ENCODE data around the gene CAPN2. TPM values are rescaled to one million over a fixed set of nuclear protein-coding genes. Genes with fewer than 3 reads are reported as not detected.

CAPN2 gene
- total RNA-seq, 4 donors from 2014 or later: 33.6 to 87.6 (median 44.0) TPM

DNA sequence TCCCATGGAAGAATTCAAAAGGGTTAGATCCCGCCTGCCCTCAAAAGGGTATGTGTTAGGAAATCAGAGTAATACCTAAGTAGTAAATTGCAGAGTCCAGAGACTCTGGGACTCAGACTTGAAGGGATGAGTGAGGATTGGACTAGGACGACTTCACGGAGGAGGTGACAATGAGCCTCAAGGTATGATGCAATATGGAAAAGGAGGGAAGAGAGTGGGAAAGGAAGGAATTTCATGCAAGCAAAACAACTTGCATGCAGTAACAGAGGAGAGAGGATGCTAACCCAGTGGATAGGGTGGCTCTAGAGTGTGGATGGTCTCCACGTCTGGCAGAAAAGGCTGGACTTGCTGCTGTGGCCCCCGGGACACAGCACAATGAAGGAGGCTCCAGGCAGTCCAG, 4.8 kb downstream of the CAPN2 start:
- WGBS: 90% methylated on average over 5 of the region's 5 CpGs
- Histone ChIP-seq H3K4me3 (no peak overlapping the region), H3K9me3 (no peaks in the 10 kb centered on the region), H3K27ac (no peak overlapping the region), H3K4me1 (peaks cover 72% of the 10 kb centered on the region), H3K36me3 (peaks cover 32% of the 10 kb centered on the region), H3K27me3 (no peaks in the 10 kb centered on the region)
- DNase-seq (ENCODE audit: low spot score in 2 of 2): no peak
- TF ChIP-seq EP300 (IDR thresholded peaks at IDR 0.05): no peak
- TF ChIP-seq POLR2A (IDR thresholded peaks at IDR 0.05): no peak
- no peak for TF ChIP-seq POLR2AphosphoS5 (IDR thresholded peaks at IDR 0.05)
- TF ChIP-seq, protein P1, sequence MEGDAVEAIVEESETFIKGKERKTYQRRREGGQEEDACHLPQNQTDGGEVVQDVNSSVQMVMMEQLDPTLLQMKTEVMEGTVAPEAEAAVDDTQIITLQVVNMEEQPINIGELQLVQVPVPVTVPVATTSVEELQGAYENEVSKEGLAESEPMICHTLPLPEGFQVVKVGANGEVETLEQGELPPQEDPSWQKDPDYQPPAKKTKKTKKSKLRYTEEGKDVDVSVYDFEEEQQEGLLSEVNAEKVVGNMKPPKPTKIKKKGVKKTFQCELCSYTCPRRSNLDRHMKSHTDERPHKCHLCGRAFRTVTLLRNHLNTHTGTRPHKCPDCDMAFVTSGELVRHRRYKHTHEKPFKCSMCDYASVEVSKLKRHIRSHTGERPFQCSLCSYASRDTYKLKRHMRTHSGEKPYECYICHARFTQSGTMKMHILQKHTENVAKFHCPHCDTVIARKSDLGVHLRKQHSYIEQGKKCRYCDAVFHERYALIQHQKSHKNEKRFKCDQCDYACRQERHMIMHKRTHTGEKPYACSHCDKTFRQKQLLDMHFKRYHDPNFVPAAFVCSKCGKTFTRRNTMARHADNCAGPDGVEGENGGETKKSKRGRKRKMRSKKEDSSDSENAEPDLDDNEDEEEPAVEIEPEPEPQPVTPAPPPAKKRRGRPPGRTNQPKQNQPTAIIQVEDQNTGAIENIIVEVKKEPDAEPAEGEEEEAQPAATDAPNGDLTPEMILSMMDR (IDR thresholded peaks at IDR 0.05): no peak

DNA sequence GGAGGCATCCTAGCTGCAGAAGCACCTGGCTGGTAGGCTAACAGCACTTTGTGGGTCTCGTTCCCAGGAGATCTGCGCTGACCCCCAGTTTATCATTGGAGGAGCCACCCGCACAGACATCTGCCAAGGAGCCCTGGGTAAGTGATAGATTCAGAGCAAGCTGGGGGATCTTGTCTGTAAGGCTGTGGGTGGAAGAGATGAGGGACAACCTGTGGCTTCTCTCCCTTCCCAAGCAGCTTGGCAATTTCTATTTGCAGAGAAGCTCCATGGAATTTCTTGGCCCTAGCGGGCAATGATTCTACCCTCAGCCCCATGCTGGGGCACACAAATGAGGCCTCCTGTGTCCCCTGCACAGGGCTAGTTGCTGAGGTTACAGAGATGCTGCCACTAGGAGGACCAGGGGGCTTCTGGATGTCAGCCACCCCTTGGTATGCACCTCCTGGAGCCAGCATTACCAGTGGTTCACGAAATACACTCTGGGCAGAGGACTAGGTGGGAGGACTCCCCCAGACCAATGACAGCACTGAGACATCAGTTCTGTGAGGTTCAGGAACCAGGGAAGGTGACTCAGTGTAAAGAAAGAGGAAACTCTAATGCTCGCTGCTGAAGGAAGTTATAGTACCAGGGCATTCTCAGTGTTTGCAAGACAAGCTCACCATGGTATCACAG, 5.5 kb downstream of the CAPN2 start:
- no peak for DNase-seq (ENCODE audit: low spot score in 2 of 2)
- Histone ChIP-seq H3K36me3 (peaks cover 32% of the 10 kb centered on the region), H3K27me3 (no peaks in the 10 kb centered on the region), H3K4me3 (no peak overlapping the region), H3K4me1 (peaks cover 71% of the 10 kb centered on the region), H3K27ac (no peak overlapping the region), H3K9me3 (no peaks in the 10 kb centered on the region)
- 89% methylated on average over 4 of the region's 6 CpGs for WGBS
- TF ChIP-seq POLR2AphosphoS5 (IDR thresholded peaks at IDR 0.05) (no peak), POLR2A (IDR thresholded peaks at IDR 0.05) (no peak), EP300 (IDR thresholded peaks at IDR 0.05) (no peak)
- TF ChIP-seq, protein P1 (IDR thresholded peaks at IDR 0.05): no peak

DNA sequence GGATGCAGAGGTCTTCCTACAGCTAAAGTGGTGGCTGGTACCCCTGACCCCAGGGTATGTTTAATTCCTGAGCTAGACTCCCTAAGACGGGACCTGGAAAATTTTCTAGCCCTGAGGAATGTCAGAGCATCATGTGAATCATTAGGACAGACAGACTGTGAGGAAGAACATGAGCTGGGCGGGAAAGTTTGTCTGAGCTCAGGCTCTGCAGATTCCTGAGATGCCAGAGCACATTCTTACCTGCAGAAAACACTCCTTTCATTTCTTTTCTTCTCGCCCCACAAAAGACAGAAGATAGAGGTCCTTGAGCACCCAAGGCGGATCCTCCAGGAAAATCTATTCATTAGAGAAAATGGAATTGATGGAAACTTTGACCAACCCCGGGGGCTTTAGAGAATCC, 6.5 kb downstream of the CAPN2 start:
- TF ChIP-seq POLR2A (IDR thresholded peaks at IDR 0.05) (no peak), EP300 (IDR thresholded peaks at IDR 0.05) (no peak), POLR2AphosphoS5 (IDR thresholded peaks at IDR 0.05) (no peak)
- TF ChIP-seq, protein P1 (IDR thresholded peaks at IDR 0.05): no peak
- Histone ChIP-seq H3K4me3 (no peak overlapping the region), H3K27me3 (no peaks in the 10 kb centered on the region), H3K9me3 (no peaks in the 10 kb centered on the region), H3K27ac (no peak overlapping the region), H3K36me3 (peaks cover 32% of the 10 kb centered on the region), H3K4me1 (peaks cover 63% of the 10 kb centered on the region)
- WGBS: 58% methylated on average over 5 of the region's 5 CpGs
- no peak for DNase-seq (ENCODE audit: low spot score in 2 of 2)

DNA sequence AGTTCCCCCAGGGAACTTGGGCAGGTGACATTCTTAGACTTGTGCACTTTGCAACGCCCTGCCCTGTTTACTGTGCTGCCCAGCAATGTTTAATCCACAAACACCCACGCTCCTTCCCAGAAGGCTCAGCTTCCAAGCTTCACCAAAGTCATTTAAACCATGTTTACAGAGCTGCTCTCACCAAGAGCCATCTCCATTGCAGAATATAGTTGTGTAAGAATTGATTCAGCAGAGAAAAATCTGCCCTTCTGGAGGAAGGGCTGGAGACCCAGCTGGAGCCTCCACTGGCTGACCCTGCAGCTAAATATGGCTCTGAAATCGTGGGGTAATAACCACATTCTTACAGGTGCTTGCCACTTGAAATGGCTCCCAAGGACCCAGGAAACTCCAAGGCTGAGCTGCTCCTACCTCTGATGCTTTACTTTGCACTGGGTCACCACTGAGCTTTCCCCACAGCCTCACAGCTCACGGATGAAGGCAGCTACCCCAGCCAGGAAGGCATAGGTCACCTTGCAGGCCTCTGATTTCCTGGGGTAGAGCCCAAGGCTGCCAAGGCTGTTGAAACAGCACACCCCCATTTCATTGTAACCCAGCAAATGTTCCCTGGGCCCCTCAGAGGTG, 8.7 kb downstream of the CAPN2 start:
- H3K27me3 ChIP-seq: no peaks in the 10 kb centered on the region
- TF ChIP-seq EP300 (IDR thresholded peaks at IDR 0.05) (no peak), POLR2A (IDR thresholded peaks at IDR 0.05) (no peak), POLR2AphosphoS5 (IDR thresholded peaks at IDR 0.05) (no peak)
- TF ChIP-seq, protein P1 (IDR thresholded peaks at IDR 0.05): no peak
- peaks cover 45% of the 10 kb centered on the region for H3K4me1 ChIP-seq
- no peak for DNase-seq (ENCODE audit: low spot score in 2 of 2)
- no peak overlapping the region for H3K4me3 ChIP-seq
- H3K9me3 ChIP-seq: no peaks in the 10 kb centered on the region
- peak overlapping the region; percentile 57 for H3K27ac ChIP-seq
- peaks cover 32% of the 10 kb centered on the region for H3K36me3 ChIP-seq
- WGBS: 58% methylated on average over 2 of the region's 4 CpGs

All from suprapubic skin (tissue), 4 donors.